Kidney tubule cell (primary cell): ENCODE measurements around the gene NMRK2.
"Not testable (repeated sequence)": the region's sequence is repeated elsewhere in the genome, so short reads cannot be mapped to it uniquely, and the experiment has no call there.

Source experiments
- DNase-seq: peaks from one replicate; pipeline ENCODE4 v3.0.0-alpha.2; 2018; ENCODE audit warnings: low spot score

NMRK2 gene

GRCh38 chr19:3932931-3933810 lies at the start of gene NMRK2:
Gene NMRK2 (plus strand): TSS chr19:3933069. CDS start chr19:3933672, 603 bp downstream.
- no peak for DNase-seq

GRCh38 chr19:3890591-3890990 lies 42.3 kb upstream of the NMRK2 start:
- no peak for DNase-seq

GRCh38 chr19:3893509-3894179 lies 39.2 kb upstream of the NMRK2 start:
- no peak for DNase-seq

GRCh38 chr19:3894959-3895358 lies 37.9 kb upstream of the NMRK2 start:
- not testable (repeated sequence) for DNase-seq

- DNase-seq = no peak
Observed at GRCh38 chr19:3895788-3896187, 37.1 kb upstream of the NMRK2 start.

GRCh38 chr19:3897936-3898335 lies 34.9 kb upstream of the NMRK2 start:
- no peak for DNase-seq

- no peak for DNase-seq
Observed at GRCh38 chr19:3898426-3898825, 34.4 kb upstream of the NMRK2 start.

GRCh38 chr19:3899531-3900294 lies 33.2 kb upstream of the NMRK2 start:
- no peak for DNase-seq

- DNase-seq = no peak
Observed at GRCh38 chr19:3902317-3902973, 30.4 kb upstream of the NMRK2 start.

GRCh38 chr19:3904233-3904632 lies 28.6 kb upstream of the NMRK2 start:
- no peak for DNase-seq

GRCh38 chr19:3907626-3908265 lies 25.1 kb upstream of the NMRK2 start:
- DNase-seq = no peak

- no peak for DNase-seq
Observed at GRCh38 chr19:3908266-3909054, 24.4 kb upstream of the NMRK2 start.

GRCh38 chr19:3910105-3910504 lies 22.8 kb upstream of the NMRK2 start:
- no peak for DNase-seq

GRCh38 chr19:3914199-3914598 lies 18.7 kb upstream of the NMRK2 start:
- DNase-seq = no peak

- DNase-seq = no peak
Observed at GRCh38 chr19:3916033-3916432, 16.8 kb upstream of the NMRK2 start.

- DNase-seq = no peak
Observed at GRCh38 chr19:3919793-3920192, 13.1 kb upstream of the NMRK2 start.

GRCh38 chr19:3923096-3923758 lies 9.6 kb upstream of the NMRK2 start:
- no peak for DNase-seq

- no peak for DNase-seq
Observed at GRCh38 chr19:3923912-3924311, 9.0 kb upstream of the NMRK2 start.

GRCh38 chr19:3931041-3931440 lies 1.8 kb upstream of the NMRK2 start:
- DNase-seq = no peak
